SW 1271 (cell line): ENCODE measurements around the gene RICTOR.
A peak's percentile ranks its signal among the peaks of the same experiment; 100 is the strongest.

Experiments used
- DNase-seq, 2 experiments: peaks; one replicate each; lab custom pipeline; 2025; lab: John Stamatoyannopoulos, UW

The RICTOR gene

GRCh38 chr5:39100301-39100850, 26.2 kb upstream of the RICTOR start:
- no peak for DNase-seq

GRCh38 chr5:39099831-39100230, 25.6 kb upstream of the RICTOR start:
- DNase-seq: no peak

GRCh38 chr5:39093352-39093751, 19.2 kb upstream of the RICTOR start:
- DNase-seq: no peak

- DNase-seq: peak in 1 of 2 experiments; percentile 43
Measured at GRCh38 chr5:39092581-39093351, 18.6 kb upstream of the RICTOR start.

GRCh38 chr5:39091940-39092580, 17.9 kb upstream of the RICTOR start:
- no peak for DNase-seq

- DNase-seq: no peak
Measured at GRCh38 chr5:39083968-39084367, 9.8 kb upstream of the RICTOR start.

- no peak for DNase-seq
Measured at GRCh38 chr5:39082995-39083394, 8.8 kb upstream of the RICTOR start.

GRCh38 chr5:39080597-39081204, 6.5 kb upstream of the RICTOR start:
- peak; percentile 19 to 77 for DNase-seq

- no peak for DNase-seq
Measured at GRCh38 chr5:39080168-39080567, 6.0 kb upstream of the RICTOR start.

- DNase-seq: no peak
Measured at GRCh38 chr5:39079147-39079546, 4.9 kb upstream of the RICTOR start.

- DNase-seq: peak in 1 of 2 experiments; percentile 57
Measured at GRCh38 chr5:39076757-39077728, 2.8 kb upstream of the RICTOR start.

GRCh38 chr5:39076101-39076756, 2.0 kb upstream of the RICTOR start:
- DNase-seq: no peak

GRCh38 chr5:39073767-39074016, 507 bp downstream of the RICTOR start:
- DNase-seq: no peak

GRCh38 chr5:39072925-39073766, 1.1 kb downstream of the RICTOR start:
- peak in 1 of 2 experiments; percentile 66 for DNase-seq

- DNase-seq: no peak
Measured at GRCh38 chr5:39068099-39068498, 6.1 kb downstream of the RICTOR start.

- no peak for DNase-seq
Measured at GRCh38 chr5:39064450-39064849, 9.7 kb downstream of the RICTOR start.

- no peak for DNase-seq
Measured at GRCh38 chr5:39063037-39063436, 11.2 kb downstream of the RICTOR start.

- no peak for DNase-seq
Measured at GRCh38 chr5:39062530-39062929, 11.7 kb downstream of the RICTOR start.

- DNase-seq: no peak
Measured at GRCh38 chr5:39062104-39062503, 12.1 kb downstream of the RICTOR start.

- DNase-seq: no peak
Measured at GRCh38 chr5:39059064-39059463, 15.1 kb downstream of the RICTOR start.
